GM12874 (cell line): Measurements from ENCODE around the gene GADD45B.

Experiments
- CTCF ChIP-seq: IDR thresholded peaks from 2 replicates; pipeline ENCODE4 v1.5.1; 2011; ENCODE audit warnings: low read depth, mild to moderate bottlenecking, control low read depth, low read length, moderate library complexity; ENCODE audit not compliant: insufficient read depth

GADD45B gene

GRCh38 chr19:2524840-2525723, 49.2 kb downstream of the GADD45B start:
- no peak for TF ChIP-seq CTCF

GRCh38 chr19:2527171-2527570, 51.2 kb downstream of the GADD45B start:
- no peak for TF ChIP-seq CTCF

GRCh38 chr19:2527686-2528085, 51.8 kb downstream of the GADD45B start:
- no peak for TF ChIP-seq CTCF
